MG63 (cell line): ENCODE measurements around the gene ZFAND6. TPM values are rescaled to one million over a fixed set of nuclear protein-coding genes. Genes with fewer than 3 reads are reported as not detected.
"Not testable (repeated sequence)": the region's sequence is repeated elsewhere in the genome, so short reads cannot be mapped to it uniquely, and the experiment has no call there.

Experiments used
- DNase-seq: peaks from one replicate; pipeline ENCODE4 v3.0.0-alpha.2; 2020
- H3K27me3 ChIP-seq: fragments of 250-450 bp; sonication (Bioruptor Pico); 2 replicates; pipeline ENCODE4 v1.5.1; 2020; ENCODE audit warnings: mild to moderate bottlenecking, moderate library complexity
- H3K36me3 ChIP-seq: fragments of 250-450 bp; sonication (Bioruptor Pico); 2 replicates; pipeline ENCODE4 v1.5.1; 2020; ENCODE audit warnings: mild to moderate bottlenecking, moderate library complexity
- H3K4me3 ChIP-seq: fragments of 250-450 bp; sonication (Bioruptor Pico); 2 replicates; pipeline ENCODE4 v1.5.1; 2020; ENCODE audit warnings: mild to moderate bottlenecking, moderate library complexity
- H3K9me3 ChIP-seq: fragments of 250-450 bp; sonication (Bioruptor Pico); 2 replicates; pipeline ENCODE4 v1.5.1; 2020; ENCODE audit warnings: mild to moderate bottlenecking, moderate library complexity
- total RNA-seq: library from RNA; depleted of rRNA; stranded (reverse); fragments of >200 nt; shearing (Covaris generic); gene quantifications from 2 replicates; pipeline ENCODE4 v1.2.3, GENCODE V29; 2014; ENCODE audit warnings: low replicate concordance; rRNA removed

ZFAND6 gene
- total RNA-seq, result 174 and 254 TPM in 2 replicates

- Histone ChIP-seq H3K4me3 (peak within 1 kb of the TSS; percentile 82), H3K9me3 (no peaks in the 10 kb centered on the region), H3K36me3 (no peaks in the 10 kb centered on the region), H3K27me3 (no peaks in the 10 kb centered on the region)
- DNase-seq, result peak; percentile 94
These were observed at the start of gene ZFAND6 for GRCh38 chr15:80058851-80059785. Gene ZFAND6 (plus strand): TSS chr15:80059676. CDS start chr15:80120345, 60,669 bp downstream.

- DNase-seq, result peak; percentile 87
- Histone ChIP-seq H3K4me3 (no peak overlapping the region), H3K9me3 (no peaks in the 10 kb centered on the region), H3K36me3 (no peaks in the 10 kb centered on the region), H3K27me3 (no peaks in the 10 kb centered on the region)
These were observed 49.3 kb upstream of the ZFAND6 start for GRCh38 chr15:80010131-80010673.

- H3K36me3 ChIP-seq, H3K4me3 ChIP-seq, H3K9me3 ChIP-seq, H3K27me3 ChIP-seq: not testable (repeated sequence)
- DNase-seq, result peak; percentile 80
These were observed 48.4 kb upstream of the ZFAND6 start for GRCh38 chr15:80011041-80011523.

GRCh38 chr15:80011596-80011995 lies 47.9 kb upstream of the ZFAND6 start:
- Histone ChIP-seq H3K9me3 (no peaks in the 10 kb centered on the region), H3K36me3 (no peaks in the 10 kb centered on the region), H3K4me3 (no peak overlapping the region), H3K27me3 (no peaks in the 10 kb centered on the region)
- DNase-seq, result no peak

- Histone ChIP-seq H3K36me3 (no peaks in the 10 kb centered on the region), H3K4me3 (no peak overlapping the region), H3K27me3 (no peaks in the 10 kb centered on the region), H3K9me3 (no peaks in the 10 kb centered on the region)
- DNase-seq, result no peak
These were observed 47.3 kb upstream of the ZFAND6 start for GRCh38 chr15:80012060-80012726.

GRCh38 chr15:80014186-80014585 lies 45.3 kb upstream of the ZFAND6 start:
- H3K27me3 ChIP-seq, DNase-seq, H3K9me3 ChIP-seq, H3K36me3 ChIP-seq, H3K4me3 ChIP-seq: not testable (repeated sequence)

GRCh38 chr15:80015156-80015555 lies 44.3 kb upstream of the ZFAND6 start:
- Histone ChIP-seq H3K4me3 (no peak overlapping the region), H3K9me3 (no peaks in the 10 kb centered on the region), H3K27me3 (no peaks in the 10 kb centered on the region), H3K36me3 (no peaks in the 10 kb centered on the region)
- DNase-seq, result no peak

GRCh38 chr15:80016506-80016905 lies 43.0 kb upstream of the ZFAND6 start:
- H3K4me3 ChIP-seq, DNase-seq, H3K36me3 ChIP-seq, H3K9me3 ChIP-seq, H3K27me3 ChIP-seq: not testable (repeated sequence)

GRCh38 chr15:80017139-80017538 lies 42.3 kb upstream of the ZFAND6 start:
- not testable (repeated sequence) for H3K4me3 ChIP-seq, DNase-seq, H3K36me3 ChIP-seq, H3K27me3 ChIP-seq, H3K9me3 ChIP-seq

GRCh38 chr15:80019168-80019745 lies 40.2 kb upstream of the ZFAND6 start:
- Histone ChIP-seq H3K27me3 (no peaks in the 10 kb centered on the region), H3K36me3 (no peaks in the 10 kb centered on the region), H3K4me3 (no peak overlapping the region), H3K9me3 (no peaks in the 10 kb centered on the region)
- no peak for DNase-seq

GRCh38 chr15:80020149-80020548 lies 39.3 kb upstream of the ZFAND6 start:
- H3K9me3 ChIP-seq, DNase-seq, H3K36me3 ChIP-seq, H3K4me3 ChIP-seq, H3K27me3 ChIP-seq: not testable (repeated sequence)

- H3K4me3 ChIP-seq, result no peak overlapping the region
These were observed 38.7 kb upstream of the ZFAND6 start for GRCh38 chr15:80020731-80021130.

GRCh38 chr15:80026310-80026709 lies 33.2 kb upstream of the ZFAND6 start:
- Histone ChIP-seq H3K27me3 (no peaks in the 10 kb centered on the region), H3K4me3 (no peak overlapping the region), H3K36me3 (no peaks in the 10 kb centered on the region), H3K9me3 (no peaks in the 10 kb centered on the region)
- no peak for DNase-seq

More at GRCh38 chr15:80020731-80021130, 38.7 kb upstream of the ZFAND6 start:
- no peak for DNase-seq
- Histone ChIP-seq H3K27me3 (no peaks in the 10 kb centered on the region), H3K36me3 (no peaks in the 10 kb centered on the region), H3K9me3 (no peaks in the 10 kb centered on the region)

GRCh38 chr15:80026754-80027153 lies 32.7 kb upstream of the ZFAND6 start:
- H3K9me3 ChIP-seq, result no peaks in the 10 kb centered on the region
- no peaks in the 10 kb centered on the region for H3K36me3 ChIP-seq
- H3K4me3 ChIP-seq, result no peak overlapping the region
- DNase-seq, result no peak
- H3K27me3 ChIP-seq, result no peaks in the 10 kb centered on the region

- H3K36me3 ChIP-seq, result no peaks in the 10 kb centered on the region
- H3K9me3 ChIP-seq, result no peaks in the 10 kb centered on the region
- H3K27me3 ChIP-seq, result no peaks in the 10 kb centered on the region
- no peak overlapping the region for H3K4me3 ChIP-seq
- DNase-seq, result no peak
These were observed 30.5 kb upstream of the ZFAND6 start for GRCh38 chr15:80028937-80029336.

- no peaks in the 10 kb centered on the region for H3K36me3 ChIP-seq
- H3K4me3 ChIP-seq, result no peak overlapping the region
- H3K9me3 ChIP-seq, result no peaks in the 10 kb centered on the region
- H3K27me3 ChIP-seq, result no peaks in the 10 kb centered on the region
- DNase-seq, result peak; percentile 85
These were observed 27.6 kb upstream of the ZFAND6 start for GRCh38 chr15:80031841-80032240.

GRCh38 chr15:80034629-80035028 lies 24.8 kb upstream of the ZFAND6 start:
- Histone ChIP-seq H3K4me3 (no peak overlapping the region), H3K36me3 (no peaks in the 10 kb centered on the region), H3K27me3 (no peaks in the 10 kb centered on the region), H3K9me3 (no peaks in the 10 kb centered on the region; the same call in 1 of the 2 replicates)
- DNase-seq, result no peak
